Vagina (tissue), 2 donors: ENCODE measurements around the gene GIPC2.

Experiments used
- POLR2A ChIP-seq, 2 donors: fragments of 450-650 bp; IDR thresholded peaks; one replicate each; pipeline ENCODE4 v1.6.1; 2017; ENCODE audit warnings: antibody characterized with exemption in 2 of 2, mild to moderate bottlenecking in 2 of 2, moderate library complexity in 2 of 2
- POLR2AphosphoS5 ChIP-seq, 2 donors: sonication (generic); formaldehyde crosslinking; IDR thresholded peaks; one replicate each; pipeline ENCODE4 v1.9.0; 2017; ENCODE audit warnings: antibody characterized with exemption in 2 of 2, mild to moderate bottlenecking in 2 of 2, low read depth in 1 of 2; ENCODE audit not compliant: insufficient read depth in 1 of 2
- TF ChIP-seq, protein P1 (sequence below), 3 experiments: fragments of 450-650 bp in 2 of 3; fragments of 200-600 bp in 1 of 3; sonication (generic) in 1 of 3; IDR thresholded peaks; one replicate each; pipeline ENCODE4 v1.5.1; 2017 to 2019; ENCODE audit warnings: antibody characterized with exemption in 3 of 3, mild to moderate bottlenecking in 2 of 3, moderate library complexity in 2 of 3

DNA sequence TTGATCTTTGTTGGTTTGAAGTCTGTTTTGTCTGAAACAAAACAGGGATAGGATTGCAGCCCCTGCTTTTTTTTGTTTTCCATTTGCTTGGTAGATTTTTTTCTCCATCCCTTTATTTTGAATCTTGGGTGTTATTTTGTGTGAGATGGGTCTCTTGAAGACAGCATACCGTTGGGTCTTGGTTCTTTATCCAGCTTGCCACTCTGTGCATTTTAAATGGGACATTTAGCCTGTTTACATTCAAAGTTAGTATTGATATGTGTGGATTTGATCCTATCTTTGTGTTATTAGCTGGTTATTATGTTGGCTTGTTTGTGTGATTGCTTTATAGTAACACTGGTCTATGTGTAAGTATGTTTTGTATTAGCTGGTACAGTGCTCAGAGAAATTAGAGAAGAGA lies 40.9 kb downstream of the GIPC2 start:
- TF ChIP-seq POLR2A (IDR thresholded peaks at IDR 0.05), result no peak
- TF ChIP-seq, protein P1, sequence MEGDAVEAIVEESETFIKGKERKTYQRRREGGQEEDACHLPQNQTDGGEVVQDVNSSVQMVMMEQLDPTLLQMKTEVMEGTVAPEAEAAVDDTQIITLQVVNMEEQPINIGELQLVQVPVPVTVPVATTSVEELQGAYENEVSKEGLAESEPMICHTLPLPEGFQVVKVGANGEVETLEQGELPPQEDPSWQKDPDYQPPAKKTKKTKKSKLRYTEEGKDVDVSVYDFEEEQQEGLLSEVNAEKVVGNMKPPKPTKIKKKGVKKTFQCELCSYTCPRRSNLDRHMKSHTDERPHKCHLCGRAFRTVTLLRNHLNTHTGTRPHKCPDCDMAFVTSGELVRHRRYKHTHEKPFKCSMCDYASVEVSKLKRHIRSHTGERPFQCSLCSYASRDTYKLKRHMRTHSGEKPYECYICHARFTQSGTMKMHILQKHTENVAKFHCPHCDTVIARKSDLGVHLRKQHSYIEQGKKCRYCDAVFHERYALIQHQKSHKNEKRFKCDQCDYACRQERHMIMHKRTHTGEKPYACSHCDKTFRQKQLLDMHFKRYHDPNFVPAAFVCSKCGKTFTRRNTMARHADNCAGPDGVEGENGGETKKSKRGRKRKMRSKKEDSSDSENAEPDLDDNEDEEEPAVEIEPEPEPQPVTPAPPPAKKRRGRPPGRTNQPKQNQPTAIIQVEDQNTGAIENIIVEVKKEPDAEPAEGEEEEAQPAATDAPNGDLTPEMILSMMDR (IDR thresholded peaks at IDR 0.05), result no peak
- no peak for TF ChIP-seq POLR2AphosphoS5 (IDR thresholded peaks at IDR 0.05; ENCODE audit: insufficient read depth in 1 of 2, low read depth in 1 of 2)
